GM18507 (cell line): ENCODE data around the gene BCAN.

Experiments used
- DNase-seq: peaks from one replicate; pipeline ENCODE4 v3.0.0; 2011; ENCODE audit warnings: low read depth; ENCODE audit not compliant: insufficient read length; ENCODE audit errors: extremely low spot score
- FAIRE-seq: peaks from 2 replicates; lab custom pipeline; 2011; peaks lifted over from hg19 to GRCh38; lab: Jason Lieb, UNC

Gene BCAN

DNA sequence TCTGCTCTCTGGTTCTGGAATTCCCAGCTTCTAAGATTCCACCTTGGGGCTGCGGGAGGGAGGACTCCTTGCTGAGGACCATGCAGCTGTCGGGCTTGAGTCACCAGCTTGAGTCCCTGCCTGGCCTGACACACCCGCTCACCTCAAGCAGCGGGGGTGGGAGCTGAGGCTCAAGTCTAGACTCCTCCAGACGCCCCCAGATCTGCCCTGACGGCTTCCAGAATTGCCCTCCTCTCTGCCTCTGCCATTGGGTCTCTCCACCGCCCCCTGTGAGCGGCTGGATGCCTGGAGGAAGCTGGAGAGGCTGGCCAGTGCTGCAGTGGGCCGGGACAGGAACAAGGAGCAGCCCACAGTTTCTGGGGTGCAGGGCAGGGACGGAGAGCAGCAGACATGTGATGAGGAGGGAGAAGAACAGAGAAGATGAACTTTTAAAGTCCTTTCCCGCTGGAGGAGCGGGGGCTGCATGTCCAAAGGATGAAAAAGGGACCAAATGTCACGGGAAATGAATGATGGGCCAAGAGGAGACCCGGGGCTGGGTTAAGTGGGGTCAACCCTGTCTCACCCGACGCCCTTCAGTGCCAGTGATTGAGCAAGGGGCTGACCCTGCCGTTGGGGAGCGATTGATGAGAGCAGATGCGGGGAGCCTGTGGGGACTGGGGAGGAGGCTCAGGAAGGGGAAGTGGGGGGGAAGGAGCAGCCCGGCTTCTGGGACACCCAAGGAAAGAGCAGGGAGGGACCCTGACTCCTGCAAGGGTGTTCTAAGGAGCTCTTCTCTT, 49.9 kb downstream of the BCAN start:
- no peak for FAIRE-seq
- DNase-seq, result no peak

DNA sequence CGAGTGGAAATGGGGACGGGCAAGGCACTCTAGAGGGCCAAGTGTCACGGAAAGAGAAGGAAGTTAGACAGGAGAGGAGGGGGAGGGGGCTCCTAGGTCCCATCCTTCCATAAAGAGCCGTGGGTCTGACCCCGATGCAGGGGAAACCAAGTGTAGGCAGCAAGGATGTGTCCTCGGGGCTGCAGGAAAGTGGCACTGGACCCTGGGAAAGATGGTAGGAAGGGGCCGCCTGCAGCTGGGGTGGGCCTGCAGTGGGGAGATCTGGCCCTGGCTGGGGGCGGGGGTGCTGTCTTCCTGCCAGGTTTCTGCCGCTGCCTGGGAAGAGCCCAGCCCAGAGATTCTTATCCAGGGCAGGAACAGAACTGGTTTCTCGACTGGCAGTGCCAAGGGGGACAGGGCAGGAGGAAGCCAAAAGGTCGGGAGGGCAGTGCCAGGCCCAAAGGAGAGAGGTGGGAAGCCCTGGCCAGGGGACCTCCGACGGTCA, 50.6 kb downstream of the BCAN start:
- FAIRE-seq (no peak), DNase-seq (no peak)

DNA sequence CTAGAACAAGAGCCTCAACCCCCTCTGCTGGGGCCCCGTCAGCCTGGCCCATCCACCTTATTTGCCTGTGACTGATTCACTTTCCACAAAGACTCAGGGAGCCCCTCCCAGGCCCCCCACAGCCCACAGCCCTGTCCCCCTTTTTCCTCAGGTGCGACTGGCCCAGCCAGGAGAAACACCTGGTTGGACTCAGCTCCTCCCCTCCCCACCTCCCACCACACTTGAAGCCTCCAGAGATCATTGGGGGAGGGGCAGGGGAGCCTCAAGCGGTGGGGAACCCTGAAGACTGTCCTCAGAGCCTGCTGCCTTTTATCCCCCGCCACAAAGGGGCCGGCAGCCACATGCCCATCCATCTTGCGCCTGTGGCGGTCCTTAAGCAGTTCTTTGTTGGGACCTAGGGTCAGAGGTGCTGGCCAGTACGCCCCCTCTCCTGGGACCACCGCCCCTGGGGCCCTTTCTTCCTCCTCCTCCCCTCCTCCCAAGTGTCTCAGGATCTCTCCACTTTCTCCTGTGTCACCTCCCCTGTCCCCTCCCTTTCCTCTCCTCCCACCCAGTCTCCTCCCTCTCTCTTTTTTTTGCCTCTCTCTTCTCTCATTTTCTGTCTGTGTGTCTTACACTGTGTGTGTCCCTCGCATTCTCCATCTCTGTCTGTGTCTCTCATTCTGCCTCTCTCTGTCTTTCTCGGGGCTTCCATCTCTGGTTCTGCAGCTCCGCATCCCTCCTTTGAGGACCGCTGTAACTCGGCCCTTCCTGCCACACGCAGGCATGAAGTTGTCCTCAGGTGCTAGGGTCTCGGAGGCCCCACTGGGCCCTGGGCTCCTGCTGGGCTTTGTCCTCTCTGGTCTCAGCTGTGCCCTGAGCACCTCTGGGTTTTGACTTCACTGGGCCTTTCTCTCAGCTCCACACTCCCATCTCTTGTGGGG, 51.3 kb downstream of the BCAN start:
- no peak for DNase-seq

DNA sequence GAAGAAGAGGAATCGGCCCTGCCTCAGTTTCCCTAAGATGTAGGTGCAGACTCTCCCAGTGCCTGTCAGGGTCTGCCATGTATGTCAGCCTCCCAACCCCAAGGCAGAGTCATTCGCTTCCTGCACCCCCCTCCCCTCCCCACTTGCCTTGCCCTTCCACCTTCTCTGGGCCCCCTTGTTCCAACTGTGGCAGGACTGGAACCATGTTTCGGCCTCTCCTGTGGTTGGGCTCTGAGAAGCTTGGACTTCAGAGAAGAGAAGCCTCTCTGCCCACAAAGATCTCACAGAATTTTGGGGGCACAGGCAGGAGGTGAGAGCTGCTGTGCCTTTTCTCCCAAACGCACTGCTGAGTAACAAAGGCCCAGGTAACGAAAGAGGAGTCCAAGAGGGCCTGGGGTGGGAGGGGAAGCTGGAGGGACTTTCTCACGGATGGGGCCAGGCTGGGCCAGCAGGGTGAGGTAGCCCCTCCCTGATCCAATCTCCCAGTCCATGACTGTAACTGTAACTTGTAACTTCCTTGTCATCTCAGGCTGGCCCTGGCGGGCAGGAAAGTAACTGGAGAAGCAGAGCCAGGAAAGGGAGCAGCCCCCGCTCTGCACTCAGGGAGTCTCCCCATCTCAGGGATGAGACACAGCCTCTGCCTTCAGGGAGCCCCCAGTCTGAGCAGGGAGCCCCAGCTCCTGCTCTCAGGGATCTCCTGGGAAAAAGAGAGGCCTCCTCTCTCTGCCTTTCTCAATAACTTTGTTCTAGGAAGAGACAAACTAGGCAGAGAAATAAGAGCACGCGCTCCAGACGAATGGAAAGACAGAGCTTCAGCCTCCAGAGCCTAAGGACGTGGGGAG, 52.2 kb downstream of the BCAN start:
- DNase-seq (no peak), FAIRE-seq (no peak)

More for the DNA sequence above, 51.3 kb downstream of the BCAN start:
- FAIRE-seq, result no peak

DNA sequence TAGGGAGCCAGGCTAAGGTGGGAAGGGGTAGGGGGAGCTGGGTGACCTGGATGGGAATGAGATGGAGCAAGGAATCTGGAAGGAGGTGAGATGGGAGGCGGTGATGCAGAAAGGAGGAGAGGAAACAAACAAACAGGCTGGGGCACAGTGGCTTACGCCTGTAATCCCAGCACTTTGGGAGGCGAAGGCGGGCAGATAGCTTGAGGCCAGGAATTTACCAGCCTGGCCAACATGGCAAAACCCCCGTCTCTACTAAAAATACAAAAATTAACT, 52.7 kb downstream of the BCAN start:
- no peak for DNase-seq
- FAIRE-seq, result no peak

DNA sequence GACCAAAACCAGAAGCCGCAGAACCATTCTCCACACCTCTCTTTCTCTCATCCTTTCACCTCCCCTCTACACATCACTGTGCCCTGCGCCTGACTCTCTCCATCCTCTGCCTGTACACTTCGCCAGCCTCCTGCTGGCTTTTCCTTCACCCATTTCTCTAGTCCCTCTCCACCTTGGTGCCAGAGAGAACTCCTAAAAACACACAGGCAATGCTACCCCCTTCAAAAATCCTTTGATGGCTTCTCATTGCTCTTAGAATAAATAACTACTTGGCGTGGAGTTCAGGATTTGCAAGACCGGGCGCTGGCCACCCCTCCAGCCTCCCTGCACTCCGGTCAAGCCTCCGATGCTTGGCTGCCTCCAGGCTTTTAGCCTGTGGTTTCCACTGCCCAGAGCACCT, 54.8 kb downstream of the BCAN start:
- no peak for FAIRE-seq
- no peak for DNase-seq

DNA sequence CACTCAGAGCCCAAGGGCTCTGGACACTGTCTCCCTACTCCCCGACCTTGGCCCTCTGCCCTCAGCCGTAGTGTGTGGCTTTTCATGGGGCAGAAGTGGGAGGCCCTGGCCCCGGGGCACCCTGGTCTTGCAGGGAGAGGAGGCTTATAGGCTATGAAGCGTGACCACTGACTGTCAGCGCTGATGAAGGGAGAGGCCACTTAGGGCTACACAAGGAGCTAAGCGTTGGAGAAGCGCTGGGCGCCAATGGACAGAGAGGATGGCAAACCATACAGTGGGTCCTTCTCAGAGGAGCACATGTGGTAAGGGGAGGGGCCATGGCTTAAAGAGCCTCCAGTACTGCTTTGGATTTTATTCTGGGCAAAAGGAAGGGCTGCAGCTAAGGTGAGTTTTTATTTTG, 55.6 kb downstream of the BCAN start:
- DNase-seq, result no peak
- FAIRE-seq, result no peak

DNA sequence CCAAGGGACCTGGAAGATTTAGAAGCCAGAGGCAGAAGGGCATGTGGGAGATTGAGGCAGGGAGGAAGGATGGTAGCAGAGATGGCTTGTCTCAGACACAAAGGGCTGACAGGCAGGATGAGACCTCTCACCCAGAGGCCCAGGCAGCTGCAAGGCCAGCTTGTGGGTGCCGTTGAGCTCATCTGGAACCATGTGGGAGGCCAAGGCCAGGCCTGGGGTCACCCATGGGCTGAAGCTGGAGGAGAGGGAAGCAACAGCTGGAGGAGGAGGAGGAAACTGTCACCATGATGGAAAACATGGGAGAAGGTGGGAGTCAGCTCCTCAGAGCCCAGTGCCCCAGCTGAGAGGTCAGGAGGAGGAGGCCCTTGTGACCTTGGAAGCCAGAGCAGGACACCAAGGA, 57.1 kb downstream of the BCAN start:
- FAIRE-seq (no peak), DNase-seq (no peak)

DNA sequence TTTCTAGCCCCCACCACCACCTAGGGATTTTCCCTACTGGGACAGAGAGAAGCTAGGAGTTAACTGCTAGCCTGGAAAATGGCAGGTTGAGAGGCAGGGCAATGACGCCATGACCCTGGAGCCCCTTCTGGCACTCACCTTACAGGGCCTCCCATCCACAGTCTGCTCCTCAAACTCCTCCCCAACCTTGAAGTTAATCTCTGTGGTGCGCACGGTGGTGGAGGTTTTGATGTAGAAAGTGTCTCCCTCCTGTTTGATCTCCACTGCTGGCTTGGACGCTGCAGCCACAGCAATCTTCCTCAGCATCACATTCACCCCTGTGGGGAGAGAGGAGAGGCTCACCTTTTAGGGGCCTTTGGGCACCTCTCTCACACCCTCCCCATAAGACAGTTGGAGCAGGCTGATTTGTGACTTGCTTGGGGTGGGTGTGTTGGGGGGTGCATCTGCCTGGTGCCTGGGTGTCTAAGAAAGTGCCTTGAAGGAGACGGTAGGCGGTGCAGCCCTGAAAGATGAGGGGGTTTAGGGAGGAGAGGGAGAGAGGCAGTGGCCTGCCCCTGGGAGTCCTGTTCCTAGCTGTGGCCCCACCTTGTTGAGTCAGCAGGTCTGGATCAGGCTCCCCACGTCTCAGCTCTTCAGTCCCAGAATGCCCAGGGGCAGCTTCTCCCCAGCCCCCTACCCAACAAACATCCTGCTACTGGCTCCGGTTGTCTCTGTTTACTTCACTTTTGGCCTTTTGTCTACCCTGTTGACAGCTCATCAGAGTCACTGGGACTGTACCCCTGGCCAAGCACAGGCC, 59.0 kb downstream of the BCAN start:
- FAIRE-seq (no peak), DNase-seq (no peak)

DNA sequence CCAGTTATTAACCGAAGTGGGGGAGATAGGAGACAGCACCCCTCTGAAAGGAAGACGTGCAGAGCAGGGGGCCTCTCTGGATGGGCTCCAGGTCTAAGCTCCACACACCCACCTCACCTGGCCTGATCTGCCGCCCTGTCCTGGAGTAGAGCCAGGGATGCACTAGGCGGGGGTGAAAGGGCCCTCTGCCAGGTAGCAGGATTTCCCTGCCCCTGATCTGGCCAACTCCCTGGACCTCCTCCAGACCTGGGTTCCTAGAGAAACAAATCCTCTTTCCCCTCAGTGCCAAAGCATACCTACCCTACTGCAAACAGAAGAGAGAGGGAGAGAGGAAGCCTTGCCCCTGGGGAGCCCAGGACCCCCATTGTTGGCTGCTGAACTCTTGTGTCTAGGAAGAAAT, 61.4 kb downstream of the BCAN start:
- DNase-seq (no peak), FAIRE-seq (no peak)

DNA sequence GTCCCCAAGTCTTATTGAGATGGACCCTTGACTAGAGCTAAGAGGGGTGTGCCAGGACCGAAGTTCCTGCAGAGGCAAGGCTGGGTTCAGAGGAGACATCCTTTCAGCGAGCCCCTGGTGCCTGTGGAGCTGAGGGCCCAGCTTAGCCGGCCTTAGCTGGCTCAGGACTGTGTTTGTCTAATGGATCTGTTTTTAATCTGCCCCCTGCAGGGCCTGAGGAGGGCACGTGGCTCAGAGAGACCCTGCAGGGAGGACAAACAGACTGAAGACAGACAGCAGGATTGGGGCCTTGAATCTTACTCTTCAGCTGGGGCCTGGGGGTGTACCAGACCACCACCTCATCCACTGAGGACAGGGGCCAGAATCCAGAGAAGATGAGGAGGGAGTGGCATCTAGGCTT, 61.8 kb downstream of the BCAN start:
- DNase-seq (no peak), FAIRE-seq (no peak)

DNA sequence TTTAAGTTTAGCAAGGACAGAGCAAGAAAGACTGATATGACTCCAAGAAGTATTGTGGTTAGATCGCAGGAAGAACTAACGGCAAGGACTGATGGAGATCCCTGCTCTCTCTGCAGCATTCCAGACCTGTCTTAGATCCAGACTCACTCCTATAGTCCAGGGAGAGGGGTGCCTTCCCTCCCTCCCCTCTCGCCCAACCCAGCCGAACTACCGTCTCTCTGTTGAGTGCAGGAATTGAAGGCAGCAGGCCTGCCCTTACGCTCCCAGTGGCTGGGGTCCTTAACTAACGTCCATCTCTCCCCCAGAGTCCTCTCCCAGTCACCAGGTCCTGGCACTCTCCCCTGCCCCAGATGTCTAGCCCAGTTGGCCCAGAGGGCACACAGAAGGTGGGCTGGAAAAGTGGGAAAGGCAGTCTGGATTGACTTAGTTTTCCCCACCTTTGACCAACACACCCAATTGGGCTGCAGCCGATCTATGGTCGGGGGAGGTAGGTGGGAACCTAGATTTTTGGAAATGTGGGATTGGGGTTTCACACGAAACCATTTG, 62.3 kb downstream of the BCAN start:
- no peak for DNase-seq
- FAIRE-seq, result no peak

DNA sequence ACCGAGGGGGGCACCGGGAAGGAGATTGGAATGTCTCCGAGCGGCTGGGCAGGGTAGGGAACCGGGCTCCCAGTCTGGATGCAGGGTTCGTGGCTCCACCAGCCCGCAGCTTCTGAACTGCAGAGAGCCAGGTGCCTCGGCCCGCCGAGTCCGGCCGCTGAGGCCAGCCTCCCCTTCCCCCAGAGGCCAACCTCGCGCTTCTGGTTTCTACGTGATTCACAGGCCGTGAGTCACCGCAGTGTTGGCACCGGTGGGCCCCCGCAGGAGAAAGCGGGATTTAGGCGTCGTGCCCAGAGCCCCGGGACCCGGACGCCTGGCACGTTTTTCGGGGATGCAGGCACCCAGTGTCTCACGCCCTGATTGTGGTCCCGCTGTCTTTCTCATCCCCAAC, 63.0 kb downstream of the BCAN start:
- FAIRE-seq (no peak), DNase-seq (no peak)

DNA sequence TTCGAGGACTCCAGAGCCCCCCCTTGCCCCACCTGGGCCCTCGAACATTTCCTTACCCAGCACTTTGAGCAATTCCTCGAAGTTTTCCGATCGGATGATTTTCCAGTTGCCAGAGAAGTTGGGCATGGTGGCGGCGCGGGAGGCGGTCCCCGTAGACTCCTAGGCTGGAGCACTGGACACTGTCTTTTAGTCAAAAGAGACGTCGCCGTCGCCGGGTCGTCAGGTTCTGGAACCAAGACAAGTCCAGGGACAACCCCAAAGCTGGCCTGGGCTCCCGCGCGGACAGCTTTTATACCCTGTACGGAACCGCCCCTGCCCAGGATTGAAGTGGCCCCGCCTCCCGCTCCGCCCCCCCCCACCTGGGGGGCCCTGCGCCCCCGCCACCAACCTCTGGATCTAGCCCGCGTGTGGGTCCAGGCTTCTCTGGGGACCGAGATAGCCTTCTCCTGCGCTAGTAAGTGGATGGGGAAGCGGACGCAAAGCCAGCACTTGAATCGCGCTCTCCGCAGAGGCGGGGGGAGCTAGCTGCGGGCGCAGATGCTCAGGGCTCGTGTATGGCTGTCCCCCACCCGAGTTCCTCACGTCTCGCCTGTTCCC, 63.5 kb downstream of the BCAN start, which contains the start of gene CRABP2:
TSS of gene CRABP2 (minus strand) at position 263 of the 597 bp plus-strand sequence. CDS start at position 126, 137 bp downstream.
- no peak for FAIRE-seq
- DNase-seq, result no peak

DNA sequence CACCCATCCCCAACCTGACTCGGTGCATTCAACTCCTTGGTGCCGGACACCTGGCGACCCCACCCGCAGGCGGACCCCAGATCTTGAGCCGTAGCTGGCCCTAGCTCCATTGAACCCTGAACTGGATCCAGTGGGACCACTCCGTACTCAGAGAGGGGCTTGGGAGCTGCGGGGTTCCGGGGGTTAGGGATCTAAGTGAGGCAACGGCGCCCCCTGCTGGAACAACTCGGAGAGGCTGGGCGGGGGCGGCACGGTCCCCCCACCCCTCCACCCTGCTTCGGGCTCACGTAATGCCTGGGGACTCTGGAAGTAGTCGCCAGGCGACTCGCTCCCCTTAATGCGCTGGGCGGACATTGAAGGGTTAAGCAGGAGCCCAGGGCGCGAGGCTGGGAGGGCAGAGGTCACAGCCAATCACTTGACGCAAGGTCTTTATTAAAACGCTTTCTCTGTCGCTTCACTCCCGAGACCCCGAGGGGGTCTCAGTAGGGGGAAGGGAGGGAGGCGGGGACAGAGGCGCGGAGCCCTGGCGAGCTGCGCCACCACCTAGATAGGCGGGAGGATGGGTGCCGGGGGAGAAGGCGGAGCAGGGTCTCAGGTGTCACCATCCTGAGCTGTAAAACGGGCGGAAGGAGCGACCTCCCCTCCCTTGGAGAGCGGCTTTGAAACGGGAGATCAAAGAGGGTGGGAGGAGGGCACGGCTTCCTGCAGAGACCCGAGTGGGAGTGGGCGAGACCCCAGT, 64.2 kb downstream of the BCAN start:
- FAIRE-seq, result no peak
- DNase-seq, result no peak

DNA sequence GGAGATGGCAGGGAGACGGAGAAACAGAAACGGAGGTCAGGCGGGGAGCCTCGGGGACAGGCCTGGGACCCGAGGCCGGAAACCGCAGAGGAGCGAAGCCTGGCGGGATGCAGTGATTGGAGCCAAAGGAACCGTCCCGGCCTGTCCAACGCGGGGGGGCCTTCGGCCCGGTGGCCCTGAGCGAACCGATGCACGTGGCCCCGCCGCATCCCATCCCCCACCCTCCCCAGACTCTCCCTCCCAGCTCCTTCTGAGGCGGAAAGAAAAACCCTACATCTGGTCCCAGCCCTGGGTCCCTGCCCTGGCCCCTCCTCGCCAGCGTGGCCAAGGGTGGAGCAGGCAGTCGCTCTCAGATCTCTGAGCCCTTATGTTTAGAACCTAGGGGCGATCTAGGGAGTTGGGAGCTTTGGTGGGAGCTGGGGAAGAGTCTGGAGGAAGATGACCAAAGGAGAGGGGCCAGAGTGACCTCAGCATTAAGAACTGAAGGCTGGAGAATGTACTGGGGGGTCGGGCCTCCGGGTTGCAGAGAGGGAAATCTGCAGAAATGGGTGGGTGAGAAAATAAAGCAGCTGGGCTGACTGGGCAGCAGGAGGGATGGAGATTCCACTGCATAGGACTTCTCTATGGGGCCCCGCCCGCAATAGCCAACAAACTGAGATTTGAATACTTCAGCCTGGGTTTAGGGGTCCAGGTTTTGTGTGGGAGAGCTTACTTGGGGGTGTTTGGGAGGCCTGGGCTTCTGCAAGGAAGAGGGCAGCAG, 64.9 kb downstream of the BCAN start:
- DNase-seq (no peak), FAIRE-seq (no peak)
